ENCODE results near the gene PTPRQ. TPM values are rescaled to one million over a fixed set of nuclear protein-coding genes. Genes with fewer than 3 reads are reported as not detected.
A peak's percentile ranks its signal among the peaks of the same experiment; 100 is the strongest.

The PTPRQ gene
- polyA plus RNA-seq, 1 donor (not counting 4 experiments of a cell fraction or from before 2014, with no cell fraction given), result 0.01 TPM

DNA sequence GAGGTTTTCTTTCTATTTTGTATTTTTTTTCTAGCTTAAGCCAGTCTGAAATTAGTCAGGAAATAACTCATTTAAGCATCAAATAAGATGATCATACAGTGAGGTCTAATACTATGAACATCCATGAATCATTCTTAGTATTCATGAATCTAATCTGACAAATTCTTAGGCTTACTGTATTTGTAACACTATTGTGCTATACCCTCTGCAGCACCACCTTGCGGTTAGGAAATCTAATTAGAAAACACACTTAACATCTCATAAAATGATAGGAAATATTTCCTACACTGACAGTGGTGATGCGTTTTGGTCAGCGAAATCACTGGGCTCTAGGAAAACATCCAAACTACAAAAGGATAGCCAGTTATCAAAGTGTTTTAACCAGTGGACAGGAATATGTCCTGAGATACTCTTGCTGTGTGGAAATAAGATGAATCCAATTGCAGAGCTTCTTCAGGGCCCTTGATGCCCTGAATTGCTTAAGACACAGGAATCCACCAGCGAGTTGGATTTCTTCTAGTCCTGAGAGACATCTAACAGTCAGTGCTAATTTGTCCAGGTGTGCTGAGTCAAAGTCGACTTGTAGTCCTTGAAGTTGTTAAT, 154.1 kb downstream of the PTPRQ start:
- H4K20me1 ChIP-seq (ENCODE audit: control insufficient read depth, extremely low read depth, insufficient read depth, low read length), result no peaks in the 10 kb centered on the region
- no peaks in the 10 kb centered on the region for H3K79me2 ChIP-seq (ENCODE audit: control insufficient read depth, insufficient read depth, low read length)
- no peak overlapping the region for H3K4me3 ChIP-seq (ENCODE audit: control insufficient read depth in 2 of 3, extremely low read depth in 1 of 3, insufficient read depth in 2 of 3, low read depth in 1 of 3, low read length in 3 of 3)
- no peaks in the 10 kb centered on the region for H3K36me3 ChIP-seq (ENCODE audit: control insufficient read depth in 2 of 2, extremely low read depth in 1 of 2, insufficient read depth in 2 of 2, low read length in 2 of 2)
- H3K27me3 ChIP-seq (ENCODE audit: control insufficient read depth, extremely low read depth, insufficient read depth, low read length), result no peaks in the 10 kb centered on the region
- no peak overlapping the region for H3K9ac ChIP-seq (ENCODE audit: control insufficient read depth, extremely low read depth, insufficient read depth, low read length)
- peak; percentile 26 for DNase-seq (ENCODE audit: low read depth, low spot score)
- H3K27ac ChIP-seq (ENCODE audit: control insufficient read depth, insufficient read depth, low read length), result no peak overlapping the region
- H2AFZ ChIP-seq (ENCODE audit: control insufficient read depth, low read length), result peak overlapping the region; percentile 21
- no peak overlapping the region for H3K4me2 ChIP-seq (ENCODE audit: control insufficient read depth, extremely low read depth, insufficient read depth, low read depth, low read length)
- dilution Hi-C loops (cut with MboI; ENCODE audit: extremely low pct_ligation_motif_present, low sequenced_read_pairs), result no loop called here
- H3K9me1 ChIP-seq (ENCODE audit: control insufficient read depth, extremely low read depth, insufficient read depth, low read length), result no peaks in the 10 kb centered on the region
- H3K9me3 ChIP-seq (ENCODE audit: control insufficient read depth, low read depth, low read length), result no peaks in the 10 kb centered on the region
- no peaks in the 10 kb centered on the region for H3K4me1 ChIP-seq (ENCODE audit: control insufficient read depth, extremely low read depth, insufficient read depth, low read length)
- peak; percentile 52 for FAIRE-seq
- TF ChIP-seq, protein P1, sequence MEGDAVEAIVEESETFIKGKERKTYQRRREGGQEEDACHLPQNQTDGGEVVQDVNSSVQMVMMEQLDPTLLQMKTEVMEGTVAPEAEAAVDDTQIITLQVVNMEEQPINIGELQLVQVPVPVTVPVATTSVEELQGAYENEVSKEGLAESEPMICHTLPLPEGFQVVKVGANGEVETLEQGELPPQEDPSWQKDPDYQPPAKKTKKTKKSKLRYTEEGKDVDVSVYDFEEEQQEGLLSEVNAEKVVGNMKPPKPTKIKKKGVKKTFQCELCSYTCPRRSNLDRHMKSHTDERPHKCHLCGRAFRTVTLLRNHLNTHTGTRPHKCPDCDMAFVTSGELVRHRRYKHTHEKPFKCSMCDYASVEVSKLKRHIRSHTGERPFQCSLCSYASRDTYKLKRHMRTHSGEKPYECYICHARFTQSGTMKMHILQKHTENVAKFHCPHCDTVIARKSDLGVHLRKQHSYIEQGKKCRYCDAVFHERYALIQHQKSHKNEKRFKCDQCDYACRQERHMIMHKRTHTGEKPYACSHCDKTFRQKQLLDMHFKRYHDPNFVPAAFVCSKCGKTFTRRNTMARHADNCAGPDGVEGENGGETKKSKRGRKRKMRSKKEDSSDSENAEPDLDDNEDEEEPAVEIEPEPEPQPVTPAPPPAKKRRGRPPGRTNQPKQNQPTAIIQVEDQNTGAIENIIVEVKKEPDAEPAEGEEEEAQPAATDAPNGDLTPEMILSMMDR (optimal IDR thresholded peaks at IDR 0.05 in 1 of 3, IDR thresholded peaks at IDR 0.05 in 1 of 3, conservative IDR thresholded peaks at IDR 0.05 in 1 of 3; ENCODE audit: extremely low read depth in 1 of 3, insufficient read depth in 2 of 3, low read length in 3 of 3), result peak in 2 of 3 experiments; percentile 31 to 35
- TF ChIP-seq EZH2 (IDR thresholded peaks at IDR 0.05; ENCODE audit: low read length), result no peak

DNA sequence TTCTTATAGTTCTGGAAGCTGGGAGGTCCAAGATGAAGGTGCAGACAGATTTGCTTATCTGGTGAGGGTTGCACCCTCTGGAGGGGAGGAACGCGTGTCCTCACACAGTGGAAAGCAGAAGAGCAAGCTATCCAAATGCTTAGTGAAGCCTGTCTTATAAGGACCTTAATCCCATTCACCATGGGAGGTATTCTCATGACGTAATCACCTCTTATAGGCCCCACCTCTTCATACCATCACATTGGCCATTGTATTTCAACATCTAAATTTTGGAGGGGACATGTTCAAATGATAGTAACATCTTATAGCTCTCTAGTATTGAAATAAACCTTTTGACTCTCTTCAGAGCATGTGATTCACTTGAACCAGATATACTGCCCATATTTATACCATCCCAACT, 158.4 kb downstream of the PTPRQ start:
- Histone ChIP-seq H3K4me2 (ENCODE audit: control insufficient read depth, extremely low read depth, insufficient read depth, low read depth, low read length) (no peak overlapping the region), H4K20me1 (ENCODE audit: control insufficient read depth, extremely low read depth, insufficient read depth, low read length) (no peaks in the 10 kb centered on the region)
- FAIRE-seq, result no peak

More for the DNA sequence above, 158.4 kb downstream of the PTPRQ start:
- dilution Hi-C loops (cut with MboI; ENCODE audit: extremely low pct_ligation_motif_present, low sequenced_read_pairs), result no loop called here
- H3K27ac ChIP-seq (ENCODE audit: control insufficient read depth, insufficient read depth, low read length), result no peak overlapping the region
- H3K27me3 ChIP-seq (ENCODE audit: control insufficient read depth, extremely low read depth, insufficient read depth, low read length), result no peaks in the 10 kb centered on the region
- TF ChIP-seq, protein P1 (optimal IDR thresholded peaks at IDR 0.05 in 1 of 3, IDR thresholded peaks at IDR 0.05 in 1 of 3, conservative IDR thresholded peaks at IDR 0.05 in 1 of 3; ENCODE audit: extremely low read depth in 1 of 3, insufficient read depth in 2 of 3, low read length in 3 of 3), result no peak
- TF ChIP-seq EZH2 (IDR thresholded peaks at IDR 0.05; ENCODE audit: low read length), result no peak
- H3K9ac ChIP-seq (ENCODE audit: control insufficient read depth, extremely low read depth, insufficient read depth, low read length), result no peak overlapping the region
- H2AFZ ChIP-seq (ENCODE audit: control insufficient read depth, low read length), result no peak overlapping the region
- H3K9me3 ChIP-seq (ENCODE audit: control insufficient read depth, low read depth, low read length), result no peaks in the 10 kb centered on the region
- no peaks in the 10 kb centered on the region for H3K36me3 ChIP-seq (ENCODE audit: control insufficient read depth in 2 of 2, extremely low read depth in 1 of 2, insufficient read depth in 2 of 2, low read length in 2 of 2)
- DNase-seq (ENCODE audit: low read depth, low spot score), result no peak
- H3K4me1 ChIP-seq (ENCODE audit: control insufficient read depth, extremely low read depth, insufficient read depth, low read length), result no peaks in the 10 kb centered on the region
- H3K79me2 ChIP-seq (ENCODE audit: control insufficient read depth, insufficient read depth, low read length), result no peaks in the 10 kb centered on the region
- H3K9me1 ChIP-seq (ENCODE audit: control insufficient read depth, extremely low read depth, insufficient read depth, low read length), result no peaks in the 10 kb centered on the region
- H3K4me3 ChIP-seq (ENCODE audit: control insufficient read depth in 2 of 3, extremely low read depth in 1 of 3, insufficient read depth in 2 of 3, low read depth in 1 of 3, low read length in 3 of 3), result no peak overlapping the region

Data from keratinocyte (primary cell).